ENCODE data around the gene PRSS8. TPM values are rescaled to one million over a fixed set of nuclear protein-coding genes. Genes with fewer than 3 reads are reported as not detected.

Gene PRSS8
- total RNA-seq, 1 donor from 2014 or later, result 75.4 TPM

GRCh38 chr16:31134625-31135534, 647 bp downstream of the PRSS8 start:
- Histone ChIP-seq H3K27me3 (ENCODE audit: low read depth) (no peaks in the 10 kb centered on the region), H3K4me1 (peaks cover 50% of the 10 kb centered on the region), H3K9me3 (no peaks in the 10 kb centered on the region), H3K36me3 (peaks cover 29% of the 10 kb centered on the region), H3K27ac (peak overlapping the region; percentile 88), H3K4me3 (peak overlapping the region; percentile 54)
- TF ChIP-seq, protein P1, sequence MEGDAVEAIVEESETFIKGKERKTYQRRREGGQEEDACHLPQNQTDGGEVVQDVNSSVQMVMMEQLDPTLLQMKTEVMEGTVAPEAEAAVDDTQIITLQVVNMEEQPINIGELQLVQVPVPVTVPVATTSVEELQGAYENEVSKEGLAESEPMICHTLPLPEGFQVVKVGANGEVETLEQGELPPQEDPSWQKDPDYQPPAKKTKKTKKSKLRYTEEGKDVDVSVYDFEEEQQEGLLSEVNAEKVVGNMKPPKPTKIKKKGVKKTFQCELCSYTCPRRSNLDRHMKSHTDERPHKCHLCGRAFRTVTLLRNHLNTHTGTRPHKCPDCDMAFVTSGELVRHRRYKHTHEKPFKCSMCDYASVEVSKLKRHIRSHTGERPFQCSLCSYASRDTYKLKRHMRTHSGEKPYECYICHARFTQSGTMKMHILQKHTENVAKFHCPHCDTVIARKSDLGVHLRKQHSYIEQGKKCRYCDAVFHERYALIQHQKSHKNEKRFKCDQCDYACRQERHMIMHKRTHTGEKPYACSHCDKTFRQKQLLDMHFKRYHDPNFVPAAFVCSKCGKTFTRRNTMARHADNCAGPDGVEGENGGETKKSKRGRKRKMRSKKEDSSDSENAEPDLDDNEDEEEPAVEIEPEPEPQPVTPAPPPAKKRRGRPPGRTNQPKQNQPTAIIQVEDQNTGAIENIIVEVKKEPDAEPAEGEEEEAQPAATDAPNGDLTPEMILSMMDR (IDR thresholded peaks at IDR 0.05), result no peak
- DNase-seq, result peak; percentile 83
- intact Hi-C loops (cut with DNase I), result no loop called here
- ATAC-seq, result peak; percentile 55 to 57

- H3K27ac ChIP-seq, result peak overlapping the region; percentile 88
Observed at GRCh38 chr16:31134091-31134571, 1.4 kb downstream of the PRSS8 start.

GRCh38 chr16:31133046-31133501, 2.5 kb downstream of the PRSS8 start:
- peak overlapping the region; percentile 0 for H3K27ac ChIP-seq
- H3K9me3 ChIP-seq, result no peaks in the 10 kb centered on the region
- TF ChIP-seq, protein P1 (IDR thresholded peaks at IDR 0.05), result no peak
- intact Hi-C loops (cut with DNase I), result no loop called here
- H3K4me1 ChIP-seq, result peaks cover 54% of the 10 kb centered on the region
- H3K27me3 ChIP-seq (ENCODE audit: low read depth), result no peaks in the 10 kb centered on the region
- no peak for ATAC-seq
- peak overlapping the region; percentile 54 for H3K4me3 ChIP-seq
- H3K36me3 ChIP-seq, result peaks cover 44% of the 10 kb centered on the region
- no peak for DNase-seq

More at GRCh38 chr16:31134091-31134571, 1.4 kb downstream of the PRSS8 start:
- TF ChIP-seq, protein P1 (IDR thresholded peaks at IDR 0.05), result no peak
- Histone ChIP-seq H3K4me3 (peak overlapping the region; percentile 54), H3K36me3 (peaks cover 35% of the 10 kb centered on the region), H3K27me3 (ENCODE audit: low read depth) (no peaks in the 10 kb centered on the region), H3K9me3 (no peaks in the 10 kb centered on the region), H3K4me1 (peaks cover 54% of the 10 kb centered on the region)
- intact Hi-C loops (cut with DNase I), result no loop called here
- DNase-seq, result no peak
- ATAC-seq, result no peak

GRCh38 chr16:31132303-31132979, 3.1 kb downstream of the PRSS8 start:
- H3K27me3 ChIP-seq (ENCODE audit: low read depth), result no peaks in the 10 kb centered on the region
- no peak overlapping the region for H3K4me3 ChIP-seq
- ATAC-seq (no peak), DNase-seq (no peak)
- intact Hi-C loops (cut with DNase I), result no loop called here
- TF ChIP-seq, protein P1 (IDR thresholded peaks at IDR 0.05), result no peak
- peaks cover 49% of the 10 kb centered on the region for H3K36me3 ChIP-seq
- H3K9me3 ChIP-seq, result no peaks in the 10 kb centered on the region
- H3K4me1 ChIP-seq, result peaks cover 56% of the 10 kb centered on the region
- no peak overlapping the region for H3K27ac ChIP-seq

GRCh38 chr16:31131841-31132271, 3.7 kb downstream of the PRSS8 start:
- no peak for DNase-seq
- intact Hi-C loops (cut with DNase I), result no loop called here
- H3K36me3 ChIP-seq, result peaks cover 54% of the 10 kb centered on the region
- ATAC-seq, result no peak
- peak overlapping the region; percentile 96 for H3K27ac ChIP-seq
- H3K4me1 ChIP-seq, result peaks cover 62% of the 10 kb centered on the region
- TF ChIP-seq, protein P1 (IDR thresholded peaks at IDR 0.05), result no peak
- no peaks in the 10 kb centered on the region for H3K27me3 ChIP-seq (ENCODE audit: low read depth)
- no peaks in the 10 kb centered on the region for H3K9me3 ChIP-seq
- H3K4me3 ChIP-seq, result no peak overlapping the region

All from lower lobe of right lung (tissue), 2 donors.